Peyer's patch (tissue), 4 donors: Measurements from ENCODE around the gene HS6ST2. TPM values are rescaled to one million over a fixed set of nuclear protein-coding genes. Genes with fewer than 3 reads are reported as not detected.

Source experiments
- DNase-seq, 3 donors: peaks; one replicate each; pipeline ENCODE4 v3.0.0-alpha.2; 2017 to 2019
- H3K27ac ChIP-seq, 4 donors: fragments of 200-600 bp; sonication (generic); one replicate each; pipeline ENCODE4 v1.5.1; 2016 to 2019
- H3K27me3 ChIP-seq, 2 donors: fragments of 200-600 bp; sonication (generic); one replicate each; pipeline ENCODE4 v1.5.1; 2019
- H3K36me3 ChIP-seq, 3 donors: fragments of 200-600 bp; sonication (generic); one replicate each; pipeline ENCODE4 v1.5.1; 2016 to 2019
- H3K4me1 ChIP-seq, 4 donors: fragments of 200-600 bp; sonication (generic); one replicate each; pipeline ENCODE4 v1.5.1; 2016 to 2019
- H3K4me3 ChIP-seq, 4 donors: fragments of 200-600 bp; sonication (generic); 1 replicate in 3 of 4; 2 replicates in 1 of 4; pipeline ENCODE4 v1.5.1; 2016 to 2019; ENCODE audit warnings: mild to moderate bottlenecking in 1 of 4
- H3K9me3 ChIP-seq, 4 donors: fragments of 200-600 bp; sonication (generic); one replicate each; pipeline ENCODE4 v1.5.1; 2016 to 2019; ENCODE audit warnings: mild to moderate bottlenecking in 1 of 4
- POLR2A ChIP-seq, 2 donors: fragments of 450-650 bp; IDR thresholded peaks; one replicate each; pipeline ENCODE4 v1.5.1; 2017; ENCODE audit warnings: antibody characterized with exemption in 2 of 2, mild to moderate bottlenecking in 2 of 2, moderate library complexity in 2 of 2
- total RNA-seq, 4 donors: library from RNA; depleted of rRNA; stranded (reverse); fragments of >200 nt; gene quantifications; one replicate each; pipeline ENCODE4 v1.1.0, GENCODE V29; 2016
- TF ChIP-seq, protein P1 (sequence below), 6 experiments: fragments of 450-650 bp in 4 of 6; fragments of 200-600 bp in 2 of 6; sonication (generic) in 1 of 6; IDR thresholded peaks; one replicate each; pipeline ENCODE4 v1.5.1; 2017 to 2019; ENCODE audit warnings: antibody characterized with exemption in 6 of 6, mild to moderate bottlenecking in 3 of 6, moderate library complexity in 1 of 6

Gene HS6ST2
- total RNA-seq, 4 donors from 2014 or later, result not detected

DNA sequence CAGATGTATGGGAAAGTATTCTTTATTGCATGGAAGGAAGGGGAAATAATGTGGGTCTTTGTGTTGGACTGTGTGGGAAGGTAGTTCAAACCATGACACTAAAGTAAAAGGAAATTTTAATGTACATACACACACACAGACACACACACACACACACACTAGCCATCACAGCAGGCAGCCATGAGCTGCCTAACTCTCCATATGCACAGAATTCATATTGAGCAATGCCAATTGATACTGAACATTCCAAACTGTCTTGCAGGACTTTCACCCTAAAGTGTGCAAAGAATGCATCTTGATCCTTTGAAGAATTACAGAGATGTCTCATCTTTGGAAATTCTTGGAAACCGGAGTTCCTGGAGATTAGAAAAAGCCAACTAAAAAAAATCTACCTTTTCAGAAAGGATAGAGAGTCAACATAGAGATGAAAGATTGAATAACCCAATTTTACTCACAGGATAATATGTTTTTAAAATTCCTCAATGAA lies 349.0 kb downstream of the HS6ST2 start:
- no peak for DNase-seq
- Histone ChIP-seq H3K27me3 (no peaks in the 10 kb centered on the region), H3K4me3 (no peak overlapping the region), H3K27ac (no peak overlapping the region), H3K36me3 (no peaks in the 10 kb centered on the region), H3K9me3 (no peaks in the 10 kb centered on the region), H3K4me1 (no peaks in the 10 kb centered on the region)
- no peak for TF ChIP-seq POLR2A (IDR thresholded peaks at IDR 0.05)
- TF ChIP-seq, protein P1, sequence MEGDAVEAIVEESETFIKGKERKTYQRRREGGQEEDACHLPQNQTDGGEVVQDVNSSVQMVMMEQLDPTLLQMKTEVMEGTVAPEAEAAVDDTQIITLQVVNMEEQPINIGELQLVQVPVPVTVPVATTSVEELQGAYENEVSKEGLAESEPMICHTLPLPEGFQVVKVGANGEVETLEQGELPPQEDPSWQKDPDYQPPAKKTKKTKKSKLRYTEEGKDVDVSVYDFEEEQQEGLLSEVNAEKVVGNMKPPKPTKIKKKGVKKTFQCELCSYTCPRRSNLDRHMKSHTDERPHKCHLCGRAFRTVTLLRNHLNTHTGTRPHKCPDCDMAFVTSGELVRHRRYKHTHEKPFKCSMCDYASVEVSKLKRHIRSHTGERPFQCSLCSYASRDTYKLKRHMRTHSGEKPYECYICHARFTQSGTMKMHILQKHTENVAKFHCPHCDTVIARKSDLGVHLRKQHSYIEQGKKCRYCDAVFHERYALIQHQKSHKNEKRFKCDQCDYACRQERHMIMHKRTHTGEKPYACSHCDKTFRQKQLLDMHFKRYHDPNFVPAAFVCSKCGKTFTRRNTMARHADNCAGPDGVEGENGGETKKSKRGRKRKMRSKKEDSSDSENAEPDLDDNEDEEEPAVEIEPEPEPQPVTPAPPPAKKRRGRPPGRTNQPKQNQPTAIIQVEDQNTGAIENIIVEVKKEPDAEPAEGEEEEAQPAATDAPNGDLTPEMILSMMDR (IDR thresholded peaks at IDR 0.05), result no peak

DNA sequence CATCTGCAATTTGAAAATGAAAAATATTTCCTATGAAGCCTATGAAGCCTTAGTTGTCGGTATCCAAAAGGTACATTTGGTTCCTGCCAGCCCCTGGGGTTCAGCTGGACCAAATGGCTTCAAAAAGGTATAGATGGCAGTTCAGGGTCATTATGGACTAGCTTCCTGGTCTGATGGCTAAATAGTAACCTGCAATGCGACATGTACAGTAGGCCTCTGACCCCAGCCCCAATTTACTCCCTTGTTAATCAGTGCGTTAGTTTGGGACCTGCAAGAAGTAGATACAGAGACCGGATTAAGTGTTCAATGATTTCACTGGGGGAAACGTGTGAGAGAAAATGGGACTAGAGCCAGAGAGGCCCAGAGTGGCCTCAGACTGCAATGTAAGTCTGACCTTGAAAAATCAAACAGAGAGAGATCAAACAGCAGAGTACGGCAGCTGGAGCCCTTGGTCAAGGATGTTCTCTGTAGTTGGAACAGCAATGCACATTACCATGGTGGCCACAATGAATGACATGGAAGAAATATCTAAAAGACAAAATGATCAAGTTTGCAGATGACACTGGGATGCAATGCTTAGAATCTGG lies 354.6 kb downstream of the HS6ST2 start:
- no peaks in the 10 kb centered on the region for H3K4me1 ChIP-seq

DNA sequence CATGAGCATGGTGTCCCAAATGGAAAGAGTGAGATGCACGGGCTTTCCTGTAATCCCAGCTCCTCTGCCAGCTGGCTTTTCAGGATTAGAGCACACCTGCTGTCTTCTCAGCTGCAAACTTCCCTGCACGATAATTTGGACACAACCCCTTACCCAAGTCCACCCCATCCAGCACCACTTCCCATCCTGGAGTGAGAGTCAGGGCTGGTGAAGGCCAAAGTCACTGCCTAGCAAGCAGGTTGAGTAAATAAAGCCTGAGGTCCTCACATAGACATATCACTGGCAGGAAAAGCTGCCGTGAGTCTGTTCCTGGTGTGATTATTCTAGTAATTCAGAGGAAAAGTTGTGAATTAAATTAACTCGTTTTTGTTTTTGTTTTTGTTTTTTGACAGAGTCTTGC lies 355.7 kb downstream of the HS6ST2 start:
- Histone ChIP-seq H3K27ac (no peak overlapping the region), H3K9me3 (no peaks in the 10 kb centered on the region), H3K27me3 (no peaks in the 10 kb centered on the region), H3K4me1 (no peaks in the 10 kb centered on the region), H3K4me3 (no peak overlapping the region), H3K36me3 (no peaks in the 10 kb centered on the region)
- no peak for DNase-seq
- TF ChIP-seq, protein P1 (IDR thresholded peaks at IDR 0.05), result no peak
- no peak for TF ChIP-seq POLR2A (IDR thresholded peaks at IDR 0.05)

More for the DNA sequence above, 354.6 kb downstream of the HS6ST2 start:
- Histone ChIP-seq H3K9me3 (no peaks in the 10 kb centered on the region), H3K27ac (no peak overlapping the region), H3K4me3 (no peak overlapping the region), H3K27me3 (no peaks in the 10 kb centered on the region), H3K36me3 (no peaks in the 10 kb centered on the region)
- DNase-seq, result no peak
- TF ChIP-seq POLR2A (IDR thresholded peaks at IDR 0.05), result no peak
- TF ChIP-seq, protein P1 (IDR thresholded peaks at IDR 0.05), result no peak

DNA sequence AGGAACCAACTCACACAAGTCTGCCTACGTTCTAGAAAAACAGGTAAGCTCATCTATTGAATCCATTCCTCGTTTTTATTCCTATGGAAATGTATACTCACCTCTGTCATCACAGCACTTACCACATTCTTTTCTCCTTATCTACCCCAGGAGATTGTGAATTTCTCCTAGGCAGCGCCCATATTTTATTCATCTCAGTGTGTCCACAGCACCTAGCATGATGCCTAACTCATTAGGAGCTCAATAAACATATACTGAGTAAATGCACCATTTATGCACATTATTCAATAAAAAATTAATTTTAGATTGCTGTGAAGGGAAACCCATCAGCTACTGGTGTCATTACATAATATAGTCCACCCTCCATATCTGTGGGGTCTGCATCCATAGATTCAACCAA lies 363.4 kb downstream of the HS6ST2 start:
- DNase-seq, result no peak
- H3K27me3 ChIP-seq, result no peaks in the 10 kb centered on the region
- TF ChIP-seq, protein P1 (IDR thresholded peaks at IDR 0.05), result no peak
- no peak for TF ChIP-seq POLR2A (IDR thresholded peaks at IDR 0.05)
- H3K4me1 ChIP-seq, result no peaks in the 10 kb centered on the region
- no peaks in the 10 kb centered on the region for H3K9me3 ChIP-seq
- no peaks in the 10 kb centered on the region for H3K36me3 ChIP-seq
- H3K27ac ChIP-seq, result no peak overlapping the region
- no peak overlapping the region for H3K4me3 ChIP-seq

DNA sequence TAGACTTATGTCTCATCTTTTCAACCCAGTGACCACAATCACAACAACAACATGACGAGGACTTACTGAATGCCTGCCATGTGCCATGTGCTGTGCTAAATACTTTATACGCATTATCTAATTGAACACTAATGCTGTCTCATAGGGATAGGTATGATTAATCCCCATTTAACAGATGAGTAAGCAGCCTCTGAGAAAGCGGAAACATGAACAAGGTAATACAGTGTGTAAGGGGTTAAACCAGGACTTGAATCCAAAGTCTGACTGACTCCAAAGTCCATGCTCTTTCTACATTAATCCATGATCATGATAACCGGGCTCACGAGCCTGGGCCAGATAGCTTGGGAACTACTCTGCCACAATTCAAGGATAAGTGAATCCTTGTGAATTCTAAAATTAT lies 364.3 kb downstream of the HS6ST2 start:
- no peak overlapping the region for H3K27ac ChIP-seq
- no peaks in the 10 kb centered on the region for H3K27me3 ChIP-seq
- DNase-seq, result no peak
- no peaks in the 10 kb centered on the region for H3K9me3 ChIP-seq
- H3K36me3 ChIP-seq, result no peaks in the 10 kb centered on the region
- no peak for TF ChIP-seq POLR2A (IDR thresholded peaks at IDR 0.05)
- TF ChIP-seq, protein P1 (IDR thresholded peaks at IDR 0.05), result no peak
- no peaks in the 10 kb centered on the region for H3K4me1 ChIP-seq
- H3K4me3 ChIP-seq, result no peak overlapping the region

DNA sequence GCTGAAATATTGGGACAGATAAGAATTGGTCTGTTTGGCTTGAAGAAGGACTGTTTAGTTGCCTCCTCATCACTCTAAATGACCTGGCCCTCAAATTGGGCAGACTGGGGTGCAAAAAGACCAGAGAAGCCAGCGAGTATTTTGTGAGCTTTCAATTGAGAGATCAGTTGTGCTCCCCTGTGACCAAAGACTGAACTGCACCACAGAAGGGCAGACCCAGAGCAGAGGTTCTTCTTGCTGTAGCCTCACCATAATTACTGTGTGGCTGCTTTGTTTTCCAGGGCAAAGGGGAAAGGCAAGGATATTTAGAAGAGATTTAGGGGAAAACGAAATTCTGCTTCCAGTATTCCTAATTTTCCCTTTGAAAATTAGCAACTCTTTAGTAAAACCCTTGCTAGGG lies 365.5 kb downstream of the HS6ST2 start:
- H3K36me3 ChIP-seq, result no peaks in the 10 kb centered on the region
- H3K27me3 ChIP-seq, result no peaks in the 10 kb centered on the region
- DNase-seq, result no peak
- H3K4me3 ChIP-seq, result no peak overlapping the region
- H3K9me3 ChIP-seq, result no peaks in the 10 kb centered on the region
- no peaks in the 10 kb centered on the region for H3K4me1 ChIP-seq
- no peak overlapping the region for H3K27ac ChIP-seq
- TF ChIP-seq POLR2A (IDR thresholded peaks at IDR 0.05), result no peak
- TF ChIP-seq, protein P1 (IDR thresholded peaks at IDR 0.05), result peak in 3 of 6 experiments; percentile 15 to 32 (median 16)
